ENCODE measurements around the gene ABHD6. TPM values are rescaled to one million over a fixed set of nuclear protein-coding genes. Genes with fewer than 3 reads are reported as not detected.

ABHD6 gene
- total RNA-seq: 5.2 and 8.5 TPM in 2 replicates

GRCh38 chr3:58237238-58237940 lies at the start of gene ABHD6:
Gene ABHD6 (plus strand): TSS chr3:58237792. CDS start chr3:58256587, 18,795 bp downstream.

GRCh38 chr3:58210761-58211460 lies 26.7 kb upstream of the ABHD6 start, which contains the start of gene DNASE1L3:
Gene DNASE1L3 (minus strand): TSS chr3:58210972. CDS start chr3:58210906, 66 bp downstream.

GRCh38 chr3:58305882-58306711 lies 68.5 kb downstream of the ABHD6 start, which contains the start of the genes HTD2 and RPP14:
Gene HTD2 (plus strand): TSS chr3:58306520. CDS start chr3:58317614, 11,094 bp downstream.
Gene RPP14 (plus strand): TSS chr3:58306245. CDS start chr3:58310330, 4,085 bp downstream.

GRCh38 chr3:58332575-58333188 lies 95.1 kb downstream of the ABHD6 start, which contains the start of gene PXK:
Gene PXK (plus strand): TSS chr3:58332892. CDS start chr3:58332989, 97 bp downstream.

Other genes starting within 250 kb of the ABHD6 start
- 302 and 335 TPM in 2 replicates for gene FLNB, start 229.4 kb upstream of the ABHD6 start, total RNA-seq
- gene DNASE1L3, start 26.8 kb upstream of the ABHD6 start, total RNA-seq: not detected in 2 replicates
- gene RPP14, start 68.5 kb downstream of the ABHD6 start, total RNA-seq: 8.1 and 8.3 TPM in 2 replicates
- 4.4 and 7.4 TPM in 2 replicates for gene HTD2, start 68.7 kb downstream of the ABHD6 start, total RNA-seq
- gene PXK, start 95.1 kb downstream of the ABHD6 start, total RNA-seq: 13.4 and 19.9 TPM in 2 replicates
- gene PDHB, start 196.0 kb downstream of the ABHD6 start, total RNA-seq: 52.0 and 61.3 TPM in 2 replicates